Esophagus muscularis mucosa (tissue), 4 donors: ENCODE measurements around the gene NAB1.

Source experiments
- CTCF ChIP-seq, 3 experiments: fragments of 200-600 bp in 2 of 3; fragments of 450-650 bp in 1 of 3; sonication (generic) in 2 of 3; IDR thresholded peaks; one replicate each; pipeline ENCODE4 v1.5.1; 2017 to 2019; ENCODE audit warnings: antibody characterized with exemption in 3 of 3, mild to moderate bottlenecking in 2 of 3, moderate library complexity in 1 of 3
- EP300 ChIP-seq: sonication (generic); formaldehyde crosslinking; IDR thresholded peaks from one replicate; pipeline ENCODE4 v1.6.1; 2017; ENCODE audit warnings: antibody characterized with exemption
- POLR2A ChIP-seq: fragments of 450-650 bp; IDR thresholded peaks from one replicate; pipeline ENCODE4 v1.6.1; 2017; ENCODE audit warnings: antibody characterized with exemption, moderate library complexity, mild to moderate bottlenecking, low read depth
- POLR2AphosphoS5 ChIP-seq, 2 donors: sonication (generic); formaldehyde crosslinking; IDR thresholded peaks; one replicate each; pipeline ENCODE4 v1.6.1; 2017; ENCODE audit warnings: antibody characterized with exemption in 2 of 2

- TF ChIP-seq POLR2A (no peak), CTCF (IDR thresholded peaks at IDR 0.05) (no peak), POLR2AphosphoS5 (IDR thresholded peaks at IDR 0.05) (no peak), EP300 (no peak)
These were observed 30.5 kb downstream of the NAB1 start for GRCh38 chr2:190679391-190679790.
